Muscle layer of colon (tissue), 2 donors: ENCODE measurements around the gene STIMATE.

Experiments used
- H3K27ac ChIP-seq: one replicate; pipeline ENCODE4 v1.7.0; 2013; ENCODE audit warnings: low read depth, mild to moderate bottlenecking, low read length, moderate library complexity
- H3K27me3 ChIP-seq, 2 donors: one replicate each; pipeline ENCODE4 v1.7.0; 2013; ENCODE audit warnings: low read length in 2 of 2, mild to moderate bottlenecking in 2 of 2; ENCODE audit not compliant: insufficient read depth in 2 of 2, control insufficient read depth in 1 of 2
- H3K36me3 ChIP-seq: one replicate; pipeline ENCODE4 v1.7.0; 2013; ENCODE audit warnings: mild to moderate bottlenecking, low read length; ENCODE audit not compliant: insufficient read depth
- H3K4me1 ChIP-seq: one replicate; pipeline ENCODE4 v1.7.0; 2013; ENCODE audit warnings: mild to moderate bottlenecking, low read length; ENCODE audit not compliant: insufficient read depth
- H3K4me3 ChIP-seq, 2 donors: one replicate each; pipeline ENCODE4 v1.7.0; 2013; ENCODE audit warnings: low read length in 2 of 2, low read depth in 1 of 2, mild to moderate bottlenecking in 1 of 2, moderate library complexity in 1 of 2
- H3K9ac ChIP-seq: one replicate; pipeline ENCODE4 v1.7.0; 2013; ENCODE audit warnings: low read length
- H3K9me3 ChIP-seq: one replicate; pipeline ENCODE4 v1.7.0; 2013; ENCODE audit warnings: mild to moderate bottlenecking, low read length
- donor health status: abdominal sarcoma.
- donor health status: Adenocarcinoma of cecum.

The STIMATE gene

GRCh38 chr3:52892625-52893311, 4.6 kb downstream of the STIMATE start:
- no peak overlapping the region for H3K9ac ChIP-seq
- H3K36me3 ChIP-seq = no peaks in the 10 kb centered on the region
- peak overlapping the region in 1 of 2 donors; percentile 10 for H3K4me3 ChIP-seq
- no peaks in the 10 kb centered on the region for H3K9me3 ChIP-seq
- H3K27ac ChIP-seq = no peak overlapping the region
- H3K4me1 ChIP-seq = peaks cover 48% of the 10 kb centered on the region
- H3K27me3 ChIP-seq = no peaks in the 10 kb centered on the region

- H3K9ac ChIP-seq = no peak overlapping the region
- H3K4me3 ChIP-seq = no peak overlapping the region
- H3K27ac ChIP-seq = no peak overlapping the region
- H3K36me3 ChIP-seq = no peaks in the 10 kb centered on the region
- peaks cover 47% of the 10 kb centered on the region for H3K4me1 ChIP-seq
- no peaks in the 10 kb centered on the region for H3K9me3 ChIP-seq
- H3K27me3 ChIP-seq = no peaks in the 10 kb centered on the region
Measured at GRCh38 chr3:52892290-52892624, 5.1 kb downstream of the STIMATE start.

DNA sequence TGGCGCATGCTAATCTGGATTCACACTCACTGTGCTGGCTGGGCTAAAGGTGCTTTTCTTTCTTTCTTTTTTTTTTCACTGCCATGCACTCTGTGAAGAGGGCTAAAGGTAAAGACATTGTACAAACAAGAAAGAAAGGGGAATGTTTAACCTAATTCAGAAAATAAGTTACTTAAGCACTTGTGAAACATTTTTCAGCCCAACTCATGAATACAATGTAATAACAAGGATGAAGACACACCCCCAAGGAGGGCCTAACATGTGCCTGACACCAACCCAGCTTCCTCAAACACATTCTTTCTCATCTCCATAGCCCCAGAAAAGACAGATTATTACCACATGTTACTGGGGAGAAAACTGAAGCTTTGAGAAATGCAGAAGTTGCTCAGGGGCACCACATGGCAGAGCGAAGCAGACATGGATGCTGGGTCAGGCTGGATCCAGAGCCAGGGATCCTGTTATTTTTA, 5.7 kb downstream of the STIMATE start:
- H3K27me3 ChIP-seq = no peaks in the 10 kb centered on the region
- no peak overlapping the region for H3K9ac ChIP-seq
- H3K36me3 ChIP-seq = no peaks in the 10 kb centered on the region
- no peaks in the 10 kb centered on the region for H3K9me3 ChIP-seq
- H3K27ac ChIP-seq = no peak overlapping the region
- peaks cover 45% of the 10 kb centered on the region for H3K4me1 ChIP-seq
- H3K4me3 ChIP-seq = no peak overlapping the region

- H3K9ac ChIP-seq = no peak overlapping the region
- no peak overlapping the region for H3K4me3 ChIP-seq
- H3K9me3 ChIP-seq = no peaks in the 10 kb centered on the region
- H3K4me1 ChIP-seq = peaks cover 41% of the 10 kb centered on the region
- no peaks in the 10 kb centered on the region for H3K27me3 ChIP-seq
- no peak overlapping the region for H3K27ac ChIP-seq
- no peaks in the 10 kb centered on the region for H3K36me3 ChIP-seq
Measured at GRCh38 chr3:52891164-52891563, 6.2 kb downstream of the STIMATE start.

DNA sequence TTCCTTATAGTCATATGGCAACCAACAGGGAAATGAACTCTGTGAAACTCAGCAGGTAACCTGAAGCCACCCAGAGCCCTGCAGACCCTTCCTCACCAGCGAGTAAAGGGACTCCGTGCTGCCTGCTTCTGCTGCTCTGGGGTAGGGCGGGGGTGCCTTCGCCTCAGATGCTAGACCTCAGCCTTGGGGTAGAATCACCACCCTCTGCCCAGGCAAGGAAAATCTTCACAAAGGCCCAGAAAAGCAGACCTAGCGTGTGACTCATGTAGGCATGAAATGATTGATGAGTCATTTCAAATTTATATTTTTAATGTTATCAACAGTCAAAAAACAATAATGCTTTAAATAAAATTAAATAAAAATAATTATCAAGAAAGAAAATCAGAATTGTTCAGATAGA, 6.6 kb downstream of the STIMATE start:
- H3K27me3 ChIP-seq = no peaks in the 10 kb centered on the region
- peaks cover 36% of the 10 kb centered on the region for H3K4me1 ChIP-seq
- peaks cover under 1% of the 10 kb centered on the region for H3K36me3 ChIP-seq
- H3K9me3 ChIP-seq = no peaks in the 10 kb centered on the region
- no peak overlapping the region for H3K27ac ChIP-seq
- no peak overlapping the region for H3K9ac ChIP-seq
- H3K4me3 ChIP-seq = no peak overlapping the region

- no peak overlapping the region for H3K27ac ChIP-seq
- H3K4me1 ChIP-seq = peaks cover 31% of the 10 kb centered on the region
Measured at GRCh38 chr3:52889901-52890300, 7.4 kb downstream of the STIMATE start.

DNA sequence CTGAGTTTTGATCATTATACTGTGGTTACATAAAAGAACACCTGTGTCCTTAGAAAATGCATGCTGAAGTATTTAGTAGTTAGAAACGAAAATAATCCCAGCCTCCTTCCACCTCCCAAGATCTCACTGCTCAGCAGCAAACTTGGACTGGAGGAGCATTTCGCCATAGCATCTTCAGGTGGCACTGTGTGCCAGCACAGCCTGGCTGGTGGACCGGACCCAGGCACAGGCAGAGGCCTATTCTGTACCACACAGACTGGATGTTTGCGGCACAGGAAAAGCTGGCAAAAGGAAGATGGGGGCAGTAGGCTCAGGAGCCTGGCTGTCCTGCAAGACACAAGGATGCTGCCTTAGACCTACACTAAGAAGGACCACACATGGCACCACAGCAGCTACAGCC, 10.2 kb downstream of the STIMATE start:
- Histone ChIP-seq H3K4me3 (no peak overlapping the region), H3K36me3 (peaks cover 6% of the 10 kb centered on the region), H3K27me3 (no peaks in the 10 kb centered on the region), H3K27ac (no peak overlapping the region), H3K9me3 (no peaks in the 10 kb centered on the region), H3K9ac (no peak overlapping the region), H3K4me1 (peaks cover 11% of the 10 kb centered on the region)

More at GRCh38 chr3:52889901-52890300, 7.4 kb downstream of the STIMATE start:
- H3K36me3 ChIP-seq = peaks cover 6% of the 10 kb centered on the region
- no peaks in the 10 kb centered on the region for H3K9me3 ChIP-seq
- H3K27me3 ChIP-seq = no peaks in the 10 kb centered on the region
- no peak overlapping the region for H3K9ac ChIP-seq
- no peak overlapping the region for H3K4me3 ChIP-seq

- no peak overlapping the region for H3K4me3 ChIP-seq
- H3K4me1 ChIP-seq = peaks cover 5% of the 10 kb centered on the region
- H3K36me3 ChIP-seq = peaks cover 6% of the 10 kb centered on the region
- H3K9me3 ChIP-seq = no peaks in the 10 kb centered on the region
- no peak overlapping the region for H3K27ac ChIP-seq
- no peaks in the 10 kb centered on the region for H3K27me3 ChIP-seq
- H3K9ac ChIP-seq = no peak overlapping the region
Measured at GRCh38 chr3:52886049-52886730, 11.2 kb downstream of the STIMATE start.

DNA sequence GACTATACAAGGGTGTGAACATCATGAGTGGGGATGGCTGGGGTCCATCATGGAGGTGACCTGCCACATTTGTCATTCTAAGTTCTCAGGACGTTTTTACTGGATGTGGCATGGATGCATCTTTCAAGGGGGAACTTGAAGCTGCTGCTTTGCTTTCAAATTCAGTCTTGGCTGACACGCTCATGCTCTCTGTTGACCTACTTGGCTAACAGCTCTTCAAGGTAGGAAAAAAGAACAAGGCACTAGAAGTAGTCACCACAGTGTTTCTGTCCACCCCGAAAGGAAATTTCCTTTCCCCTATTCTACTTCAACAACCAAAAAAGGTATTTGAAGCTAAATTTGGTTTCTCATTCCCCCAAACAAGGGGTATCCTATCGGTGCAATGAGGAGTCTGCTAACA, 15.0 kb downstream of the STIMATE start:
- H3K4me3 ChIP-seq = no peak overlapping the region
- H3K9me3 ChIP-seq = no peaks in the 10 kb centered on the region
- no peak overlapping the region for H3K9ac ChIP-seq
- no peaks in the 10 kb centered on the region for H3K27me3 ChIP-seq
- H3K27ac ChIP-seq = no peak overlapping the region
- peaks cover 10% of the 10 kb centered on the region for H3K36me3 ChIP-seq
- H3K4me1 ChIP-seq = peaks cover 5% of the 10 kb centered on the region

- H3K9ac ChIP-seq = no peak overlapping the region
- no peak overlapping the region for H3K4me3 ChIP-seq
- no peaks in the 10 kb centered on the region for H3K27me3 ChIP-seq
- H3K36me3 ChIP-seq = peaks cover 10% of the 10 kb centered on the region
- peaks cover 5% of the 10 kb centered on the region for H3K4me1 ChIP-seq
- H3K9me3 ChIP-seq = no peaks in the 10 kb centered on the region
- no peak overlapping the region for H3K27ac ChIP-seq
Measured at GRCh38 chr3:52881871-52882270, 15.5 kb downstream of the STIMATE start.

- no peaks in the 10 kb centered on the region for H3K9me3 ChIP-seq
- no peak overlapping the region for H3K27ac ChIP-seq
Measured at GRCh38 chr3:52880474-52880873, 16.9 kb downstream of the STIMATE start.

DNA sequence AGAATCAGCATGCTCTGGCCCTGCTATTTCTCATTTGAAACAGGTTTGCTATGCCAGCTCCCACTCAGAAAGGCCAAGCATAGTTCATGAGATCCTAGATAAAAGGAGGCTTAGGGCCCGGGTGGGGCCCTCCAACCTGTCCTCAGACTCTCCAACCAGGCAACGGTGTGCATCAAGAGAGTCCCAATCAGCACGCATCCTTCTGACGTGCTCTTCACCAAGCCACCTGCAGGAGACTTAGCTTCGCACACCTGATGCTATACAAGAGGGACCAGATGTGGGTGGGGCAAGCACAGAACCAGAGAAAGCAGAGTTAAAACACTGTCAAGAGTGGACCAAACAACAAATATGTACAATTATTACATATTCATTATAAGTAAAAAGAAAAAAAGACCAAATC, 17.3 kb downstream of the STIMATE start:
- no peak overlapping the region for H3K4me3 ChIP-seq
- H3K4me1 ChIP-seq = peaks cover 5% of the 10 kb centered on the region
- H3K27ac ChIP-seq = no peak overlapping the region
- peaks cover 4% of the 10 kb centered on the region for H3K36me3 ChIP-seq
- no peak overlapping the region for H3K9ac ChIP-seq
- no peaks in the 10 kb centered on the region for H3K9me3 ChIP-seq
- no peaks in the 10 kb centered on the region for H3K27me3 ChIP-seq

More at GRCh38 chr3:52880474-52880873, 16.9 kb downstream of the STIMATE start:
- Histone ChIP-seq H3K36me3 (peaks cover 6% of the 10 kb centered on the region), H3K4me3 (no peak overlapping the region), H3K27me3 (no peaks in the 10 kb centered on the region), H3K4me1 (peaks cover 5% of the 10 kb centered on the region), H3K9ac (no peak overlapping the region)
